Lower leg skin (tissue), 3 donors: ENCODE measurements around the gene GREB1L.

Experiments used
- CTCF ChIP-seq, 3 donors: fragments of 450-650 bp; IDR thresholded peaks; one replicate each; pipeline ENCODE4 v1.5.1; 2016; ENCODE audit warnings: antibody characterized with exemption in 3 of 3, mild to moderate bottlenecking in 3 of 3, moderate library complexity in 2 of 3
- POLR2A ChIP-seq, 2 donors: fragments of 450-650 bp; IDR thresholded peaks; one replicate each; pipeline ENCODE4 v1.6.1; 2016 to 2017; ENCODE audit warnings: antibody characterized with exemption in 2 of 2, mild to moderate bottlenecking in 1 of 2, moderate library complexity in 1 of 2

- TF ChIP-seq POLR2A (IDR thresholded peaks at IDR 0.05): no peak
- TF ChIP-seq CTCF (IDR thresholded peaks at IDR 0.05): no peak
Measured at GRCh38 chr18:21335927-21336488, 94.0 kb downstream of the GREB1L start.
